ELR (cell line): ENCODE data around the gene GHDC.
A peak's percentile ranks its signal among the peaks of the same experiment; 100 is the strongest.
"Not testable (repeated sequence)": the region's sequence is repeated elsewhere in the genome, so short reads cannot be mapped to it uniquely, and the experiment has no call there.

Experiments
- DNase-seq: peaks from one replicate; pipeline ENCODE4 v3.0.0-alpha.2; 2015; ENCODE audit warnings: low read depth

The GHDC gene

GRCh38 chr17:42153919-42154742 lies 40.2 kb downstream of the GHDC start:
- peak; percentile 56 for DNase-seq

GRCh38 chr17:42146911-42147607 lies 47.2 kb downstream of the GHDC start:
- DNase-seq = no peak

GRCh38 chr17:42143138-42143537 lies 51.2 kb downstream of the GHDC start:
- DNase-seq = peak; percentile 19

- DNase-seq = peak; percentile 68
Measured at GRCh38 chr17:42142371-42142896, 51.9 kb downstream of the GHDC start.

GRCh38 chr17:42141382-42141781 lies 52.9 kb downstream of the GHDC start:
- DNase-seq = no peak

GRCh38 chr17:42140690-42141089 lies 53.6 kb downstream of the GHDC start:
- not testable (repeated sequence) for DNase-seq
